GM23338 (cell line): ENCODE results near the gene CDKN2AIPNL.

Experiments used
- CREB1 ChIP-seq: fragments of 250-450 bp; sonication (Bioruptor Pico); IDR thresholded peaks from 2 replicates; pipeline ENCODE4 v1.5.0; 2020; ENCODE audit warnings: low read depth, mild to moderate bottlenecking, moderate library complexity
- CTCF ChIP-seq, 2 experiments: fragments of 200-600 bp in 1 of 2; sonication (generic) in 1 of 2; conservative IDR thresholded peaks; 2 replicates each; pipeline versions ENCODE4 v1.5.1 to v1.6.1; 2016 to 2017; ENCODE audit warnings: antibody characterized with exemption in 2 of 2, low read depth in 2 of 2, mild to moderate bottlenecking in 2 of 2, moderate library complexity in 1 of 2
- ETS1 ChIP-seq: IDR thresholded peaks from 2 replicates; pipeline ENCODE4 v1.6.1; 2016; ENCODE audit warnings: antibody characterized with exemption
- EZH2 ChIP-seq: fragments of 200-600 bp; sonication (generic); IDR thresholded peaks from one replicate; pipeline ENCODE4 v1.8.0; 2017; ENCODE audit warnings: antibody characterized with exemption, mild to moderate bottlenecking, low read depth; ENCODE audit not compliant: unreplicated experiment
- NANOG ChIP-seq: IDR thresholded peaks from 2 replicates; pipeline ENCODE4 v1.6.1; 2016; ENCODE audit warnings: antibody characterized with exemption, borderline replicate concordance
- POLR2AphosphoS5 ChIP-seq: IDR thresholded peaks from 2 replicates; pipeline ENCODE4 v1.6.1; 2016; ENCODE audit warnings: antibody characterized with exemption, low read depth
- REST ChIP-seq: IDR thresholded peaks from one replicate; pipeline ENCODE4 v1.6.1; 2018; ENCODE audit warnings: antibody characterized with exemption; ENCODE audit not compliant: unreplicated experiment
- ZNF114 ChIP-seq: fragments of 250-450 bp; sonication (Bioruptor Pico); IDR thresholded peaks from 2 replicates; pipeline ENCODE4 v1.5.0; 2020; ENCODE audit warnings: mild to moderate bottlenecking, moderate library complexity

GRCh38 chr5:134438721-134439123, 27.0 kb upstream of the CDKN2AIPNL start:
- TF ChIP-seq CTCF (conservative IDR thresholded peaks at IDR 0.05; ENCODE audit: low read depth in 2 of 2): no peak
- TF ChIP-seq REST: no peak
- no peak for TF ChIP-seq POLR2AphosphoS5
- no peak for TF ChIP-seq EZH2
- no peak for TF ChIP-seq ZNF114 (CRISPR knock-in tag)
- no peak for TF ChIP-seq CREB1 (CRISPR knock-in tag)
- no peak for TF ChIP-seq NANOG
- no peak for TF ChIP-seq ETS1
